Calu3 (cell line): ENCODE results near the gene INKA2. TPM values are rescaled to one million over a fixed set of nuclear protein-coding genes. Genes with fewer than 3 reads are reported as not detected.

Experiments used
- BruUV-seq: library from RNA; stranded (reverse); fragments of 400-500 nt; replicated peaks from 2 replicates; lab custom pipeline; 2021; lab: Mats Ljungman, UMichigan
- CTCF ChIA-PET: fragments of 300-600 bp; sonication (Branson Sonifier 250); formaldehyde crosslinking; loops from one replicate; lab custom pipeline; 2022; ENCODE audit warnings: antibody characterized with exemption; lab: Charles Lee
- DNase-seq: peaks from one replicate; pipeline ENCODE4 v3.0.0; 2022
- H3K27ac Mint-ChIP-seq: one replicate; pipeline ENCODE4 v1.8.0; 2022; ENCODE audit warnings: mixed read lengths; ENCODE audit not compliant: unreplicated experiment
- H3K27me3 Mint-ChIP-seq: one replicate; pipeline ENCODE4 v1.8.0; 2022; ENCODE audit warnings: mixed read lengths; ENCODE audit not compliant: unreplicated experiment
- H3K36me3 Mint-ChIP-seq: one replicate; pipeline ENCODE4 v1.8.0; 2022; ENCODE audit warnings: mild to moderate bottlenecking, moderate library complexity, mixed read lengths; ENCODE audit not compliant: insufficient read depth, unreplicated experiment
- H3K4me1 Mint-ChIP-seq: one replicate; pipeline ENCODE4 v1.8.0; 2022; ENCODE audit warnings: mild to moderate bottlenecking, low read depth, mixed read lengths; ENCODE audit not compliant: unreplicated experiment
- H3K4me3 Mint-ChIP-seq: one replicate; pipeline ENCODE4 v1.8.0; 2022; ENCODE audit warnings: mild to moderate bottlenecking, low read depth, moderate library complexity, mixed read lengths; ENCODE audit not compliant: unreplicated experiment
- H3K9me3 Mint-ChIP-seq: one replicate; pipeline ENCODE4 v1.8.0; 2022; ENCODE audit warnings: low read depth, mixed read lengths; ENCODE audit not compliant: unreplicated experiment
- intact Hi-C: fragments of 100-400 bp; cut with micrococcal nuclease; formaldehyde crosslinking; loops from one replicate; pipeline ENCODE4 v1.10.0; 2022; ENCODE audit not compliant: unreplicated experiment
- total RNA-seq: library from RNA; stranded (reverse); gene quantifications from 2 replicates; pipeline ENCODE4 v1.2.3, GENCODE V29; 2022
- TF ChIP-seq, protein P1 (sequence below): fragments of 200-600 bp; IDR thresholded peaks from one replicate; pipeline ENCODE4 v1.8.0; 2022; ENCODE audit warnings: antibody characterized with exemption; ENCODE audit not compliant: unreplicated experiment

The INKA2 gene
- total RNA-seq, 1 experiment from 2014 or later, result not detected

DNA sequence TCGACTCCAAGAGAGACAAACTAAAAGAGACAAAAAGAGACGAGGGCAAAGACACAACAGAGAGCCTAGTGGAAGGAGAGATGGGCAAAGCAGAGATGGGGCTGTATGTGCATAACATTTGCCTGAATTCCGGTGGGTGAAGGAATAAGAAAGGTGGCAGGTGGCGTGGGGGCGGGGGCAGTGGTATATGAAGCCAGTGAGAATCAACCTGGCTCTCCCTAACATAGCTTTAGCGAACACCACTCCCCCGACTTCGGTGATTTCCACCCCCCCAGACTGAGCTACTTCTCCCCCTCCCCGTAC is 1.1 kb downstream of the INKA2 start:
- no TSS peak for BruUV-seq
- Mint-ChIP-seq H3K27me3 (peaks cover 62% of the 10 kb centered on the region), H3K4me1 (peaks cover 24% of the 10 kb centered on the region), H3K4me3 (peak overlapping the region; percentile 86), H3K27ac (no peak overlapping the region), H3K36me3 (peaks cover 27% of the 10 kb centered on the region), H3K9me3 (no peaks in the 10 kb centered on the region)
- intact Hi-C loops, result no loop called here
- no peak for DNase-seq
- TF ChIP-seq, protein P1, sequence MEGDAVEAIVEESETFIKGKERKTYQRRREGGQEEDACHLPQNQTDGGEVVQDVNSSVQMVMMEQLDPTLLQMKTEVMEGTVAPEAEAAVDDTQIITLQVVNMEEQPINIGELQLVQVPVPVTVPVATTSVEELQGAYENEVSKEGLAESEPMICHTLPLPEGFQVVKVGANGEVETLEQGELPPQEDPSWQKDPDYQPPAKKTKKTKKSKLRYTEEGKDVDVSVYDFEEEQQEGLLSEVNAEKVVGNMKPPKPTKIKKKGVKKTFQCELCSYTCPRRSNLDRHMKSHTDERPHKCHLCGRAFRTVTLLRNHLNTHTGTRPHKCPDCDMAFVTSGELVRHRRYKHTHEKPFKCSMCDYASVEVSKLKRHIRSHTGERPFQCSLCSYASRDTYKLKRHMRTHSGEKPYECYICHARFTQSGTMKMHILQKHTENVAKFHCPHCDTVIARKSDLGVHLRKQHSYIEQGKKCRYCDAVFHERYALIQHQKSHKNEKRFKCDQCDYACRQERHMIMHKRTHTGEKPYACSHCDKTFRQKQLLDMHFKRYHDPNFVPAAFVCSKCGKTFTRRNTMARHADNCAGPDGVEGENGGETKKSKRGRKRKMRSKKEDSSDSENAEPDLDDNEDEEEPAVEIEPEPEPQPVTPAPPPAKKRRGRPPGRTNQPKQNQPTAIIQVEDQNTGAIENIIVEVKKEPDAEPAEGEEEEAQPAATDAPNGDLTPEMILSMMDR, result no peak
- CTCF ChIA-PET, result interaction anchor here (1.6 kb wide), 1 partner anchor 23 kb away, joined by 4 read pairs; no protein-coding TSS in a partner anchor

DNA sequence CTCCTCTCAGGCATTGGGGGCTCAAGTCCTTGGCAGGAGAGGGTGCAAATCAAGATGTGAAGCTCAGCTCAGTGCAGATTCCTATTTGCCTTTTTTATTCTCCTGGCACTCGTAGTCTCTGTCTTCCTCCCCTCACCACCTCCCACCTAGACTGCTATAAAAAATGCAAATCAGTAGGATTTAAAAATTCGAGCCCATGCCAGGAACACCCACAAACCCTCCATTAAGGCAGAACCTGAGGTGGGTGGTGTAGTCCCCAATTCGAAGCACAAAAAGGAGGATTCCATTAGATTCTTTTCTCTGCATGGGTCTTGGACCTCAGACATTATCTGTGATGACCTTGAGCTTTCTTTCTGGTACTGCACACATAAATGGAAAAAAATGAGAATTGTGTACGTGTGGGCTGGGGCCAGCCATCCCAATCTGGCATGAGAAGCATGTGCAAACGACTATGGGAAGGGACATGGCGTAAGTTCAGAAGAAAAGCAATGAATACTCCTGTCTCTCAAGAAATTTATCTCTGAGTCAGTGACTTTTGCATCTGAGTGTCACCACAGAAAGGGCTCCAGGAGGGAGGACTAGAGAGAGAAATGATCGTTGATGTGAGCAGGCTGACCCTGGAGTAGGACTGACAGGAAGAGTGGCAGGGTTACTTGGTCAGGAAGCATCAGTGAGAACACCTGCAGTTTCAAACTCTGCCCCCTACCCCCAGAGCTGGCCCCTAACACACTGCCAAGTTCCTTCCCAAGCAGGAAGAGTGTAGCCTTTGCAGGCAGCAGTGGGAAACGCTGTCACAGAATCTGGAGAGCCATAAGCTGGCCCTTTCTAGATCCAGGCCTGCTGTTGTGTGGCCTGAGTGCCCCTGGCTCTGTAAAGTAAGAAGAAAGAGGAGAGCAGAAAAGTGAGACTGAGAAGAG is 1.7 kb downstream of the INKA2 start:
- Mint-ChIP-seq H3K9me3 (no peaks in the 10 kb centered on the region), H3K27me3 (peaks cover 64% of the 10 kb centered on the region), H3K4me1 (peaks cover 24% of the 10 kb centered on the region), H3K36me3 (peaks cover 27% of the 10 kb centered on the region), H3K27ac (no peak overlapping the region), H3K4me3 (peak overlapping the region; percentile 86)
- no peak for DNase-seq
- TF ChIP-seq, protein P1, result no peak
- CTCF ChIA-PET, result no interaction called here
- no TSS peak for BruUV-seq
- intact Hi-C loops, result no loop called here

DNA sequence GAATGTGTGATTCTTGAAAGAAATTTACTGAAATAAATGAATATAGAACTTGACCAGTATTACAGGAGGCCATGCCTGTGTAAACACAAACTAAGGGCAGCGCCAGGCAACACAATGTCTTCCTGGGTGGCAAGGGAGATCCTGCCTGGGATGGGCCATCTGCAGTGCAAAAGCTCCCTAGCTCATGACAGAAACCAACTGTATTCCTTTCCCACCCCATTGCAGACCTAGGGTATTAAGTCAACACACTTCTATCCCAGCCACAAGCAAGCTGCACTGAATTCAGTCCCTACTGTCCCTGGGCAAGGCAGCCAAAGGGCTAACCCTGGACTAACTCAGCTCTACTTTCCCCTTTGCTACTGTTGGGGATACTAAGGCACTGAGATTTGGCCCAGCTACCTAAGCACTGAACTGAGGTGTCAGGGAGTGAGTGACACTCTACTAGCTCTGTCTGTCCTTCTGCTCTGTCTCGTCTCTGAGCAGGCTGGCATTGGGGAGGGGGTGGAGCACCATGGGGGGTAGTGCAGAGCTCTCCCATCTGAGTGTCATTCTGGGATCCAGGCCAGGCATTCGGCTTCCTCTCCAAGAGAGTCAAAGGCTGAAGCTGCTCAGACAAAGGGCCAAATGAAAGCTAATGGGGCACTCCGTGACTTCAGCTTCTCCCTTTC is 2.5 kb downstream of the INKA2 start:
- intact Hi-C loops, result no loop called here
- Mint-ChIP-seq H3K4me1 (peaks cover 24% of the 10 kb centered on the region), H3K4me3 (no peak overlapping the region), H3K36me3 (peaks cover 27% of the 10 kb centered on the region), H3K27me3 (peaks cover 62% of the 10 kb centered on the region), H3K27ac (no peak overlapping the region), H3K9me3 (no peaks in the 10 kb centered on the region)
- CTCF ChIA-PET, result no interaction called here
- no peak for DNase-seq
- TF ChIP-seq, protein P1, result no peak
- no TSS peak for BruUV-seq

DNA sequence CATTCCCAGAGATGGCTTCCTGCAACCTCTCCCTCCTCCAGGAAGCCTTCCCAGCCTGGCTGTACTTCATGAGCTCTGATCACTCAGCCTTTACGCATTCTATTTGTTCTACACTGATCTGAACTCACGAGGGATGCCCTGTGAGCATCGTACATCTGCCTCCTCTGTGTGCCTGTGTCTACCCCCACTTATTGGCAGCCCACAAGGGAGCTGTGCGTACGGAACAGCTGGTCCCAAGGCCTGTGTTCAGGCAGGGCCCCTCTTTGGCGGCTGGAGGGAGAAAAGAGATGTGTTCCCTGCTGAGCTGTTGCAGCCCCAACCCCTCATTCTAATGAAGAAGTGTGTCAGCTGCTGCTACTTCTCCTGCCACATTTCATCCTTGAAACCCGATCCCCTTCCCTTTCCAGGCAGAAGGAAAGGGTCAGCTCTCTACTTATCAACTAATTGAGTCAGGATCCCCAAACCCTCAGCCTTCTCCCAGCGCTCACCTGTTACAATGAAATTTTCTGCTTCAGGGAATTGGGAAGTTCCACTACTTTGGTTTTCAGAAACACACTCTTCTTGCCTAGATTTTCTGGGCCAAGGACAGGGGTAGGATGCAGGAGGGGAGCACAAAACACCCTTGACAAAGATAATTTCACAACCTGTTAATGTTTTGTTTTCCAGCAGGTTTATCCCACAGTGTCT is 3.2 kb downstream of the INKA2 start:
- Mint-ChIP-seq H3K4me3 (no peak overlapping the region), H3K9me3 (no peaks in the 10 kb centered on the region), H3K27me3 (peaks cover 56% of the 10 kb centered on the region), H3K4me1 (peaks cover 24% of the 10 kb centered on the region), H3K36me3 (peaks cover 27% of the 10 kb centered on the region), H3K27ac (no peak overlapping the region)
- TF ChIP-seq, protein P1, result no peak
- CTCF ChIA-PET, result no interaction called here
- DNase-seq, result no peak
- no TSS peak for BruUV-seq
- intact Hi-C loops, result no loop called here
